ENCODE results near the gene TFDP1.
"Not testable (repeated sequence)": the region's sequence is repeated elsewhere in the genome, so short reads cannot be mapped to it uniquely, and the experiment has no call there.

The TFDP1 gene

DNA sequence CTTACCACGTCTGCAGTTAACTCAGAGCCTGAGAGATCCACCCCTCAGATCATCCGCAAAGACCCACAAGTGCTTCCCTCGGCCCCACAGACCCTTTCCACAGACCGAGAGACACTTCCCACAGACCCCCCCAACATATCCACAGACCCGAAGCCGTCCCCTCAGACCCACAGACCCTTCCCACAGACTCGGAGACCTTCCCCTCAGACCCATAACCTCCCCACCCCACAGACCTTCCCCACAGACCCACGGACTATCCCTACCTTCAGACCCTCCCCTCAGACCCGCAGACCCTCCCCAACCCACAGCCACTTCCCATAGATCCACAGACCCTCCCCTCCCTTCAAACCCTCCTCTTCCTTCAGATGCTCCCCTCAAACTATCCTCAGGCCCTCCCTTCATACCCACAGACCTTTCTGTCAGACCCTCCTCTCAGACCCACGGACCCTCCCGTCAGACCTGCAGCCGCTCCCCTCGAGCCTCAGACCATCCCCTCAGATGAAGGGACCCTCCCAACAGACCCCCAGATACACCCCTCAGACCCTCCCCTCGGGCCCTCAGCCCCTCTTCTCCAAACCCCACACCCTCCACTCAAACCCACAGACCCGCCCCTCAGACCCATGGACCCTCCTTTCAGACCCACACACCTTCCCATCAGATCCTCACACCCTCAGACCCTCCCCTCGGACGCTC, 20.1 kb upstream of the TFDP1 start:
- no peak for DNase-seq

DNA sequence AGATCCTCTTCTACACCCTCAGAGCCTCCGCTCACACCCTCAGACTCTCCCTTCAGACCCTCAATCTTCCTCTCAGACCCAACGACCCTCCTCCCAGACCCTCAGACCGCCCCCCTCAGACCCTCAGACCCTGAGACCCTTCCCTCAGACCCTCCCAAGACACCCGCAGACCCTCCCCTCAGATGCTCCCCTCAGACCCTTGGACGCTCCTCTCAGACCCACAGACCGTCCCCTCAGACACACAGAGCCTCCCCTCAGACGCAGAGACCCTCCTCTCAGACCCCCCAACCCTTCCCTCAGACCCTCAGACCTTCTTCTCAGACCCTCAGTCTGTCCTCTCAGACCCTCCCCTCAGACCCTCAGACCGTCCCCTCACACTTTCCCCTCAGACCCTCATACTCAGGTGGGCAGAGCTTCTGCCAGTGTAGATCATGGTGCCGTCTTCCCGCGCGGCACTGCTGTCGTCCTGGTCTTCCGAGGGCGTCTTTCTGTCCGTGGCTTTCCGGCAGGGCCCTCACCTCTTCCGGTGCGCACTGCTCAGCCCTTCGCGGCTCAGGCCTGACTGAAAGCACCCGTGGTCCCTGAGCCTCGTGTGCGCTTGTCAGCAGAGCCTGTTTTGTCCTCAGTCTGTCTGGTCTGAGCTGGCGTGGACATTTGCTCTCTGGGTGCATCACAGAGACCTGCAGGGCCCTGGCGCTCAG, 18.9 kb upstream of the TFDP1 start:
- DNase-seq: no peak

DNA sequence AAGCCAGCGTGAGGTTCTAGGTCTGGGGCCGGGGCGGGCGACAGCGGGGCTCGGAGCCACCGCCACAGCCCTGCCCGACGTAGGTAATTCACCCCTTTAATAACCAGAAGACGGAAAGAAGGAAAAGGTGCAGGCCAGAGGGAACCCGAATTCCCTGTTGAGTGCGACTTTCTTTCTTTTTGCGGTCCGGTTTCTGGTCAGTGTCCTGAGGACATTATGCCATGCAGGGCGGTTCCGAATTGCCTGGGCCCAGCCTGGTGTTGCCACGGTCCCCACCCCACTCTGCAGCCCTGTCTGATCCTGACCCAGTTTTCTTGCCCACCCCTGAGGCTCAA, 18.4 kb upstream of the TFDP1 start:
- DNase-seq: no peak

DNA sequence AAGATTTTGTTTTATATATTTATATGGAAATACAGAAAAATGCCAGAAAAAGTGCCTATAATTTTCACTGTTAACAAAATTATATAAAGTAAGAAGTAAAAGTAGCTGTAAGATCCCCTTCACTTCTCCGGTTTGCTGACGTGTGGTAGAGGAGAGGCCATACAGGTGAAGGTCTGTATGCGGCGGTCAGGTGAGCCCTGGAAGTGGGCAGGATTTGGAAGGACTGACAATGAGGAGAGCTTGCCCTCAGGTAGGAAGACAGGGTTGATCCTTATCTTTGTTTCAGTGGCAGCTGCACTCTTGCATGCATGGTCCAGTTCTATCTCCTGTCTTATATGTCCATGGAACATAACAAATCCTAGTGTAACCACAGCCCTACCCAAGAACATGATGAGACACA, 16.9 kb upstream of the TFDP1 start:
- no peak for DNase-seq

DNA sequence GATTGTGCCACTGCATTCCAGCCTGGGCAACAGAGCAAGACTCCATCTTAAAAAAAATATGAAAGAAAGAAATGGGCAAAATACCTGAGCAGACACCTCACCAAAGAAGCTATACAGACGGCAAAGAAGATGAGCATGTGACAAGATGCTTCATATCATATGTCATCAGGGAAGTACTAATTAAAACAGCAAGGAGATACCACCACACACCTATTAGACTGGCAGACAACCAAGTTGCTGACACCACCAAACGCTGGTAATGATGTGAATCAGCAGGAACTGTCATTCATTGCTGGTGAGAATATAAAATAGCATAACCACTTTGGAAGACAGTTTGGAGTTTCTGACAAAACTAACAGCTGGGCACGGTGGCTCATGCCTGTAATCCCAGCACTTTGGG, 11.5 kb upstream of the TFDP1 start:
- DNase-seq: no peak

DNA sequence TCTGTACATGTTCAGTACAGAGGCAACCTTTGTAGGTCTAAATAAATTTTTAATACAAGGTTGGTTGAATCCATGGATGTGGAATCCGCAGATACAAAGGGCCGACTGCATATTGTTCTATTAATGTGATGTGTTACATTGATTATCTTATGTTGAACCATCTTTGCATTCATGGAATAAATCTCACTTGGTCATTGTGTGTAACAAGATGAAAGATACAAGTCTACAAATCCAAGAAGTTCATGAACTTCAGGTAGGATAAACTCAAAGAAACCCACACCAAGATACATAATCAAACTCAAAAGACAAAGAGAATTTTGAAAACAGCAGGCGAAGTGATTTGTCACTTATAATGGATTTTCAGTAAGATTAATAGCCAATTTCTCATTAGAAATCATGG, 8.0 kb upstream of the TFDP1 start:
- no peak for DNase-seq

DNA sequence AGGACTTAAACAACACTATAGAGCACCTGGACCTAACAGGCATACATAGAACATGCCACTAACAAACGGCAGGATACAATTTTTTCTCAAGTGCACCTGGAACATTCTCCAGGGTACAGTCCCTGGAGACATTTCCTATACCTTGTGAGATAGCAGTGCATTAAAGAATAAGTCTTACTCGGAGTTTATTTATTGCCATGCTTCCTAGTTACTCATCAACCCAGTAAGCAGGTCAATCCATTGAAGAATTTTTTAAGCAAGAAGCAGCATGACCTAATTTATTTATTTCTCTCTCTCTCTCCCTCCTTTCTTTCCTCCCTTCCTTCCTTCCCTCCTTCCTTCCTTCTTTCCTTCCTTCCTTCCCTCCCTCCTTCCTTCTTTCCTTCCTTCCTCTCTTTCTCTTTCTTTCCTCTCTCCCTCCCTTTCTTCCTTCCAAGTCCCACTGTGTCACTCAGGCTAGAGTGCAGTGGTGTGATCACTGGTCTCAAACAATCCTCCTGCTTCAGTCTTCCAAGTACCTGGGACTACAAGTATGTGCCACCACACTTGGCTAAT, 6.6 kb upstream of the TFDP1 start:
- DNase-seq: no peak

DNA sequence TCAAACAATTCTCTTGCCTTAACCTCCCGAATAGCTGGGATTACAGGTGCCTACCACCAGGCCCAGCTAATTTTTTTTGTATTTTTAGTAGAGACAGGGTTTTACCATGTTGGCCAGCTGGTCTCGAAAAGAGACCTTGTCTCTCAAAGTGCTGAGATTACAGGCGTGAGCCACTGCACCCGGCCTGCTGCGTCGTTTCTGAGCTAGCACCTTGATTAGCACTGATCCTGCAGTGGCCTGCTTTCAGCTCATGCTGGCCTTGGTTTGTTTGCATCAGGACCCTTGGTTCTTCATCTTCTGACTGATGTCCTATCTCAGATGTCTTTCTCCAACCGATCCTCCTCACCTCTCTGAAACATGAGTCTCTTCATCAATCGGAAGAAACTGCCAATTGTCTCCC, 4.9 kb upstream of the TFDP1 start:
- DNase-seq: no peak

DNA sequence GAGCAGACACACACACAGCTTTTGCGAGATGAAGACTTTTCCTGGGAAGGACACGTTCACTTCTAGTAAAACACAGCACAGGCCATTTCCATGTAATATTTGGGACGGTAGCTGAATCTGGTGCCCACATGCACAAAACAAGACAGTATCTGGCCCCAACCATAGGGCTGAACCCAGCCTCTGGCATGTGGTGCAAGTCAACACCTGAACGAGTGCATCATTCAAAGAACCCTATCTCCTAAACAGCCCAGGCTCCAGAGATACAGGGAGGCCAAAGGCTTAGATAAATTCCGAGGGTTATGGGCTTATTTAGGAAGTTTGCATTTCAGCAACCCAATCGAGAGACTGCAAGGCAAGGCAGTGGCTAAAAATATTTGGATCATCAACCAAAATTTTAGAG, 2.7 kb upstream of the TFDP1 start:
- DNase-seq: no peak

DNA sequence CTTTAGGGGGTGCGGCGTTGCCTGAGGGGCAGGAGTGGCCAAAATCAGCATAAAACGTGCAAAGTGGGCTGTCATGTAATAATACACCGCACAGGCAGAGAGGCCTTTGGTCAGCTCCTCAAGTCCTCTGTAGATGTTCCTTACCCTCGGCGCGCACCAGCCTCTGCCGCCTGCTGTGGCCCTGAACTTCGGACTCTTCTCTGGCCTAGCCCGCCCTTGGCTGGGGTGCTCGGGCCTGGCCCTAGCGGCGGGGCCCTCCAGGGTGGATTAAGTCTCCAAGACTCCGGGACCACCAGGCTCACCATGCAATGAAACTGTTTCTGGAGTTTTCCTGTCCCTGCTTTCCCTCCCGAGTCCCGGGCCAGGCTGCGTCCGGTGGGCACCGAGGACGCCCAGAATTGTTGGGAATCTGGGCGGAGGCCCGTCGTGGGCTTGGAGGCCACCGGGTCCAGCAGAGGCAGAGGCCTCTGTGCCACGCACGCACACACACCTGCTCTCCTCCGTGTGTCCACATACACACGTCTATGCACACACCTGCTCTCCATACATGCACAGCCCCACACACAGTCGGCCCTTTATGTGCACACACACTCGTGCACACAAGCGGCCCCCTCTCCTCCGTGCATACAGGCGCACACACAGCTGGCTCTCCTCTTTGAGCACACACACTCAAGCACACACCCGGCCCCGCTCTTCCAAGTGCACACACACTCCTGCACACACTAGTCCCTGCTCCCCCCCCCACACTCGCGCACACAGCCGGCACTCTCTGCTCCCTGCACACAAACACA, 1.5 kb upstream of the TFDP1 start:
- DNase-seq: no peak

DNA sequence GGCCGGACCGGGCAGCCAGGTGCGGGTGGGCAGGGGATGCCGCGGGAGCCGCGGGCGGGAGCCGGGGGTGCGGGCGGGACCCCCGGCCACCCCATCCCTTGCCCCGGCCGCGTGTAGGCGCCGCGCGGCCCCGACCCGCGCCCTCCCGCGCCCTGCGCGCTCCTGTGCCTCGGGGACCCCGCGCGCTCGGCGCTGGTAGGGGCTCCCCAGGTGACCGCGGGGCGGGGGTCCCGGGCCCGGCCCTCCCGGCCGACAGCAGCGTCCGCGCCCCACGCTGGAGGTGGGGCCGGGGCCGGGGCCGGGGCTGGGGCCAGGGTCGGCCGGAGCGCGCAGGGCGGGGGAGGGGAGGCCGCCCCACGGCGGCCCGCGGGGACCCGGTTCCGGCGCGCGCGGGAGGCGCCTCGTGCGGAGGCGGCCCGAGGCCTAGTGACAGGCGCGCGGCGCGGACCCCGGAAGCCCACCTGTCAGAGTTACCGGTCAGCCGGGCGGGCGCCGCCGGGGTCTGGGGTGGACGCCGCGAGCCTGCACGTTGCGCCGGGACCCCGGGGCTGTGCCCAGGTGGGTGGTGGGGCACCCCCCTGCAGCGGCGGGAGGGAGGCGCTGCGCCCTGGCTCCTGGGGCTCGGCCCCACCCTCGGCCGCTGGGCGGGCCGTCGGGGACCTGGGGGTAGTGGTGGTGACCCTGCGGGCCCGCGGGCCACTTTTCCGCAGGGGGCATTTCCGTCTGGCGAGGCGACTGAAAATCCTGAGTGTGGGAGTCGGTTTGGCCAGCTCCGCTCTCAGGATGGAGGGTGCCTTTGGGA, 518 bp downstream of the TFDP1 start:
- DNase-seq: peak in 1 of 56 donors; percentile 36

DNA sequence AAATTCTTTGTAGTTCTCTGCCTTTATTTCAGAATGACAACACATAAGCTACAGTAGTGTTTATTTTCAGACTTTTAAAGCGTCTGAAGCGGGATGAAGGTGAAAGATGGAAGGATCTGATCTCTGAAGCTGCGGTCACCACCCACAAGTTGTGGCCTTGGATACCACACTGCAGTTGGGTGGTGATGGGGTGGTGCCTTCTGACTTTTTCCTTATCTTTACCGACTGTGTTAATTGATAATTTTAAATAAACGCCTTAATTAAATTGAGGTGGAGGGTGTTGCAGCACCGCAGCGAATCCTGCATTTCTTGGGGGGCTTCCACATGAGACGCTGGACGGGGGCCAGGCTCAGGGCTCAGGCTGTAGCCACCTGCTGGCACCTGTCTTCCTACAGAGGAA, 1.3 kb downstream of the TFDP1 start:
- no peak for DNase-seq

DNA sequence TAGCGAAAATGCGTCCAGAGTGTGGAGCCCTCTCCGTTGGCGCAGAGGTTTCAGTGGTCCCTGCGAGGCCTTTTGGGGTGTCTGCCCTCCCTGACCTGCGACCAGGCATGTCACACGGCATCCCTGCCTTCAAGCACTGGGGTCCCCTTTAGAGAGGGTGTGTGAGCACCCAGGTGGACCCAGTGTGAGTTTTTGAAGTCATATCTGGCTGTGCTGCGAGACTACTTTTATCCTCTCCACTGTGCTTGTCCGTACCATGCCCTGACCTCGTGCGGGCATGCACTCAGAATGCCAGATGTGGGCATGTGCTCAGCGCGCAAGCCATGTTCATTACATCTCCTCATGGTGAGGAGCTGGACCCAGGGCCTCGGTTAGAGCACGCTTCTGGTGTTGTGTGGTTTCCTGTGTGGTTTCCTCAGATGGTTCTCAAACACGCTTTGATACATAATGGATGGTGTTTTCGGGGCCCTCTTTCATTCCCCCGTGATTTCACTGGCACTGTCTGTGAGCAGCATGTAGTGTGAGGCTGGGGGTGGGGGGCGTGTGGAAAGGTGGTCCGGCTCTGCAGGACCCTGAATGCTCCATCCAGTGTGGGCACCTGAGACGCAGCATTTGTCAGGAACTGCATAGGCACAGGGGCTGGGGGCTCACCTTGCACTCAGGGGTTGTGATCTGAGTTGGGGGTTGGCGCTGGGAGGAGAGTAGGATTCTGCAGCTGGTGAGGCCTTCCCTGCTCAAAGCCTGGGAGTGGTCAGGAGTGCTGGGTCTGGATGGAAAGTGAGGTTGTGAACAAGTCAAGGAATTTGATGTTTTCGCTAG, 2.3 kb downstream of the TFDP1 start:
- DNase-seq: no peak

DNA sequence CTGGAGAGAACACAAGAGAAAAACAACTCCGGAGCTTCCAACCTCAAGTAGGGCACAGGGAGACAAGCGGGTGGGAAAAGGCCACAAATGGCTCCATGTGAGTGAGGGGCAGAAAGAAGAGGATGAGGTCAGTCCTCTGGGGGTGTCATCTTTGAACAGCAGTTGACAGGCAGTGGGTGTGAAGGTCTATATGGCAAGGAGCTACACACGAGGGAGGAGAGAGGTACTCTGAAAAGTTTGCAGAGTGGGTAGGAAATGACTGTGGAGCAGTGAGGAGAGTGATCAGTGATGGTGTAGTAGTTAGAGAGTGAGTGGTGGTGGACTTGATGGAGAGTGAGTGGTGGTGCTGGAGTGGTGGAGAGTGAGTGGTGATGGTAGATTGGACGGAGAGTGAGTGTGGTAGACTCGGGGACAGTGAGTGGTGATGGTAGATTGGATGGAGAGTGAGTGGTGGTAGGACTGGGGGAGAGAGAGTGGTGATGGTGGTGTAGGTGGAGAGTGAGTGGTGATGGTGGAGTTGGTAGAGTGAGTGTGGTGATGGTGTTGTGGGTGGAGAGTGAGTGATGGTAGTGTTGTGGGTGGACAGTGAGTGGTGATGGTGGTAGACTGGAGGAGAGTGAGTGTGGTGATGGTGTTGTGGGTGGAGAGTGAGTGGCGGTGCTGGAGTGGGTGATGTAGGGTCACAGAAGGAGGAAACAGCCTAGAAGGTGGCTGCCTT, 4.0 kb downstream of the TFDP1 start:
- no peak for DNase-seq

DNA sequence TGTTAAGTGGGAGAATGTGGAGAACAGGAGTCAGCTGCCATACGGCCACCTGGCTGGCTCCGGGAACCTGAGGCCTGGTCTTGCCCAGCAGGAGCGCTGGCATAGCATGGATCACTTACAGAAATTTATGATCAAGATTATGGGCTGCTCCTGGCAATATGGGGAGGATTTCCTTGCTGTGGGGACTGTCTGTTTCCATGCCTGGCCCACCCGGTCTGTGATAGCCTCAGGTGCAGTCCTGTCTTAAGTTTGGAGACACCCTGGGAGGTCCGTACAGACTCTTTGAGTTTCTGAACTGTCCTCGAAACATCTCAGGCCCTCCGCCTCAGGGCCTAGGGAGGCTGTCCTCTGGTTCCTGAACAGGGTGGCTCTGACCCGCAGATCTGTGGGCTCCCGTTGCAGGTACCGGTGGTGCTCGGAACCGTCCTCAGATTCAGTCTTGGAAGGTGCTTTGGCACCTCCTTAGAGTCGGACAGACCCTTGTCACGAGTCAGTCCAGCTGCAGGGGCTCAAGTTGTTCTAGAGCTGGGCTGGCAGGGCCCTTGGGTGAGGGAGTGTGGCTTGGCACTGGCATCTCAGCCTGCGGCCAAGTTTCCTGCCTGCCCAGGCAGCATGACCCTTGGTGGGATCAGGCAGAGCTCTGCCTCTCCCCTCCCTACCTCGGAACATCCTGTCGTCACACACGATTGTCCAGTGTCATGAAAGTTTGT, 4.9 kb downstream of the TFDP1 start:
- DNase-seq: no peak

DNA sequence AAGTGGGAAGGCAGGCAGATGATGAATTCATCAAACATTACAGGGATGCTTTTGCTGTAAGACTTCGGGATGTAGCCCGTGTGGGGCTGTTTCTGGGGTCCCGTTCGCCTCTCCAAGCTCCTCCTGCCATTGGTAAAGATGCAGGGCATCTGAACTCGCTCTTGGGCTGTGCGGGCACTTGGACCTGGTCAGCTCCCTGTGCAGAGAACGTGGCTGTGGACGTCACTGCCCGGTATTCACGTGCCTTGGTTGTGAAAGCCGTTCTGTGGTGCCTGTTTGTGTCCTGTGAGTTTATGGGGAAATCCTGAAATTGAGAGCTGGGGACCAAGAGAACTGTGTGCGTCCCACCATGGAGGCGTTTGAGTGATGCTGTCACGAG, 5.4 kb downstream of the TFDP1 start:
- no peak for DNase-seq

DNA sequence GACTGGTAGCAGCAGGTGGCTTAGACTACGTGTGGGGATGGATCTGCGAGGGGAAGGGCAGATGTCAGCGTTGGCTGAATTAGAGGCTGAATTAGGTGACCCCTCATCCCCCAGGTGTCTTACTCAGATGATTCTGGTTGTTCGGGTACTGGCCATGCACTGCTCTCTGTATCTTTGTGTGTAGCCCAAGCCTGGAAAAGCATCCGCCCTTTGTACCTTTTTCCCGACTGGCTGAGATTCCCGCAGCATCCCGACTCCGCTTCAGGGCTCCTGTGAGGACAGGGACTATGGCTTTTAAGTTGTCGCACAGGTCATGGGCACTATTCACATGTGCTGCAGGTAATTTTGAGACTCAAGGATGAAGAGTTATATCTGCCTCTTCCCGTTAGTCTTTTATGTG, 7.2 kb downstream of the TFDP1 start:
- DNase-seq: no peak

DNA sequence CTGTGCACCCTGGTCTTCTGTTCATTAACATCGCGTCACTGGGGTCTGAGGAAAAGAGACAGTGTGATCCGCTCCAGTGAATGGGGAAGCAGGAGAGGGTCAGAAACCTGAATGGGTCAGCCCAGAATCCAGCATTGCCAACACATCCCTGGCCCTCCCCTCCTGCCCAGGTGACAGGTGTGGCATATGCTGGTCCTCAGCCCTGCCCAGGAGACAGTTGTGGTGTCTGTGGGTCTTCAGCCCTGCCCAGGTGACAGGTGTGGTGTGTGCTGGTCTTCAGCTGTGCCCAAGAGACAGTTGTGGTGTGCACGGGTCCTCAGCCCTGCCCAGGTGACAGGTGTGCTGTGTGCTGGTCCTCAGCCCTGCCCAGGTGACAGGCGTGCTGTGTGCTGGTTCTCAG, 8.0 kb downstream of the TFDP1 start:
- no peak for DNase-seq

DNA sequence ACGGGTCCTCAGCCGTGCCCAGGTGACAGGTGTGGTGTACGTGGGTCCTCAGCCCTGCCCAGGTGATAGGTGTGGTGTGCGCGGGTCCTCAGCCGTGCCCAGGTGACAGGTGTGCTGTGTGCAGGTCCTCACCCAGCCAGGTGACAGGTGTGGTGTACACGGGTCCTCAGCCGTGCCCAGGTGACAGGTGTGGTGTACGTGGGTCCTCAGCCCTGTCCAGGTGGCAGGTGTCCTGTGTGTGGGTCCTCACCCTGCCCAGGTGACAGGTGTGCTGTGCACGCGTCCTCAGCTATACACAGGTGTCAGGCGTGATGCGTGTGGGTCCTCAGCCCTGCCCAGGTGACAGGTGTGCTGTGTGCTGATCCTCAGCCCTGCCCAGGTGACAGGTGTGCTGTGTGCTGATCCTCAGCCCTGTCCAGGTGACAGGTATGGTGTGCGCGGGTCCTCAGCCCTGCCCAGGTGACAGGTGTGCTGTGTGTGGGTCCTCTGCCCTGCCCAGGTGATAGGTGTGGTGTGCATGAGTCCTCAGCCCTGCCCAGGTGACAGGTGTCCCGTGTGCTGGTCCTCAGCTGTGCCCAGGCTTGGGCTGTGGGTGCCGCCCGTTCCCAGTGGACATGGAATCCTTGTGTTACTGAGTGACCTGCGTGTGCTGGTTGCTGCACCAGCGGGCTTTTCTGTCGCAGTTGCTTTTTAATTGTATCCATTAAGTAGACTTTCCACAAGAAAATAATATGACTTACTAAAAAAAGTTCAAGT, 9.7 kb downstream of the TFDP1 start:
- DNase-seq: not testable (repeated sequence)

Measured in nucleus accumbens (tissue), 56 donors.